HepG2 (cell line): ENCODE results near the gene NKX1-2. TPM values are rescaled to one million over a fixed set of nuclear protein-coding genes. Genes with fewer than 3 reads are reported as not detected.

Experiments
- LCORL ChIP-seq, 2 experiments: fragments of 450-650 bp in 1 of 2; sonication (generic) in 1 of 2; formaldehyde crosslinking in 1 of 2; IDR thresholded peaks; 2 replicates each; pipeline versions ENCODE4 v1.5.0 to v1.6.1; 2017 to 2020; ENCODE audit warnings: antibody characterized with exemption in 1 of 2, missing genetic modification reagents in 1 of 2
- NFRKB ChIP-seq: fragments of 450-650 bp; IDR thresholded peaks from 2 replicates; pipeline ENCODE4 v1.6.1; 2017
- PAWR ChIP-seq: sonication (generic); formaldehyde crosslinking; IDR thresholded peaks from 2 replicates; pipeline ENCODE4 v1.4.0; 2020; ENCODE audit warnings: missing genetic modification reagents, mild to moderate bottlenecking, borderline replicate concordance
- RBM22 ChIP-seq: fragments of 200-400 bp; formaldehyde crosslinking; optimal IDR thresholded peaks from 2 replicates; pipeline ENCODE3; 2017; ENCODE audit warnings: mild to moderate bottlenecking, low read length, moderate library complexity
- TCF7L2 ChIP-seq: IDR thresholded peaks from 2 replicates; pipeline ENCODE4 v1.6.1; 2011; ENCODE audit warnings: mild to moderate bottlenecking, low read depth, low read length, moderate library complexity
- ZNF17 ChIP-seq: sonication (generic); formaldehyde crosslinking; IDR thresholded peaks from 2 replicates; pipeline ENCODE4 v1.5.0; 2020; ENCODE audit warnings: mild to moderate bottlenecking, missing genetic modification reagents
- ZNF180 ChIP-seq: sonication (generic); formaldehyde crosslinking; IDR thresholded peaks from 2 replicates; pipeline ENCODE4 v1.4.0; 2020; ENCODE audit warnings: low read depth, missing genetic modification reagents, borderline replicate concordance
- ZNF263 ChIP-seq: sonication (generic); formaldehyde crosslinking; IDR thresholded peaks from 2 replicates; pipeline ENCODE4 v1.4.0; 2020; ENCODE audit warnings: missing genetic modification reagents
- ZNF30 ChIP-seq: sonication (generic); formaldehyde crosslinking; IDR thresholded peaks from 2 replicates; pipeline ENCODE4 v1.5.0; 2020; ENCODE audit warnings: mild to moderate bottlenecking, missing genetic modification reagents
- polyA plus RNA-seq, 8 experiments: library from polyadenylated mRNA; depleted of rRNA in 3 of 8; stranded (reverse) in 7 of 8; unstranded in 1 of 8; fragments of >200 nt; fragmentation: Illumina TruSeq in 4 of 8; extraction: Trizol in 4 of 8; gene quantifications; 2 replicates each; pipeline versions ENCODE4 v1.2.1 to v1.2.3, GENCODE V29; 2011 to 2016; ENCODE audit warnings: low read depth in 4 of 8, missing spikeins in 1 of 8, mixed read lengths in 1 of 8; ENCODE audit not compliant: insufficient read depth in 1 of 8
- total RNA-seq, 5 experiments: library from RNA; depleted of rRNA; stranded (reverse); fragments of >200 nt; fragmentation: Illumina TruSeq; extraction: Trizol; gene quantifications; 2 replicates each; pipeline ENCODE4 v1.2.3, GENCODE V29; 2016; ENCODE audit warnings: low read depth in 1 of 5
- TF ChIP-seq, protein P1 (sequence below): sonication (generic); formaldehyde crosslinking; IDR thresholded peaks from 2 replicates; pipeline ENCODE4 v1.5.1; 2020; ENCODE audit warnings: mild to moderate bottlenecking, missing genetic modification reagents, moderate library complexity
- TF ChIP-seq, protein P2 (sequence below): sonication (generic); formaldehyde crosslinking; conservative IDR thresholded peaks from 2 replicates; pipeline ENCODE4 v1.4.0; 2020; ENCODE audit warnings: missing genetic modification reagents
- TF ChIP-seq, protein P3 (sequence below): sonication (generic); formaldehyde crosslinking; IDR thresholded peaks from 2 replicates; pipeline ENCODE4 v1.4.0; 2020; ENCODE audit warnings: missing genetic modification reagents, borderline replicate concordance
- TF ChIP-seq, protein P4 (sequence below): sonication (generic); formaldehyde crosslinking; IDR thresholded peaks from 2 replicates; pipeline ENCODE4 v1.5.1; 2020; ENCODE audit warnings: mild to moderate bottlenecking, missing genetic modification reagents, borderline replicate concordance

The NKX1-2 gene
- total and polyA plus RNA-seq, 2 of the 13 experiments (the other 11 are each of a cell fraction or from before 2014, with no cell fraction given) = not detected

DNA sequence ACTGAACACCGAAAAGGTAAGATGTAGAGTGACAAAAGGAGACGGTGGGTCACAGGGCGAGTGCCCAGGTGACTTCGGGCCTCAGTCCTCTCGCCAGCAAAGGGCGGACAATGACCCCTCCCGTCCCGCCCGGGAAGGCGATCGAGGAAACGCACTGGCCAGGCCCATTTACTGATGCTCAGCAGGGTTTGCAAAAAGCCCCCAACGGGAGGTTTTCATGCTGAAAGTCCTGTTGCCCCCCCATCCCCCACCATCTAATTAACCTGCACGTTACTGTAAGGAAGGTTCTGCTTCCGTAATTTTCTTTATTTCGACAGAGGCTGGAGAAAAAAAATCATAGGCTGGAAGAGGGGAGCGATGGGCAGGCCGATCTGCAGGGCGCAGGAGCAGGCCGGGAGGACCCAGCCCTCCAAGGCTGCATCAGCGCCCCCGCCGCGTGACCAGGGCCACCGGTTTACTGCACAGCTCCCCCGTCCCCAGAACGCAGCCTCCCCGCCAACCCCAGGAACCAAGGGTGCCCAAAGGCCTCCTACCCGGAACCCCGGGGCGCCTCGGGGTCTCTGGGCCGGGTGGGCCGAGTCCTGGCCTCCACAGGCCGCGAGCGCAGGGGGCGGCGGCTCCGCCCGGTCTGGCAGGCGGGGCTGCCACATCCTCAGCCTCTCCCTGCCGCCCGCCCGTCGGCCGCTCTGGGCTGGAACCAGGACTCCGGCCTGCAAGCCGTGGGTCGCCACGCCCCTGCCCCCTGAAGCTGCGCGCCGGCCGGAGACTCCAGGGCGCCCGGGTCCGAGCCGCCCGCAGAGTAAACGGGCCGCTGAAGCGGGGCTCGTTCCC is 31.7 kb downstream of the NKX1-2 start (continued):
- TF ChIP-seq, protein P1, sequence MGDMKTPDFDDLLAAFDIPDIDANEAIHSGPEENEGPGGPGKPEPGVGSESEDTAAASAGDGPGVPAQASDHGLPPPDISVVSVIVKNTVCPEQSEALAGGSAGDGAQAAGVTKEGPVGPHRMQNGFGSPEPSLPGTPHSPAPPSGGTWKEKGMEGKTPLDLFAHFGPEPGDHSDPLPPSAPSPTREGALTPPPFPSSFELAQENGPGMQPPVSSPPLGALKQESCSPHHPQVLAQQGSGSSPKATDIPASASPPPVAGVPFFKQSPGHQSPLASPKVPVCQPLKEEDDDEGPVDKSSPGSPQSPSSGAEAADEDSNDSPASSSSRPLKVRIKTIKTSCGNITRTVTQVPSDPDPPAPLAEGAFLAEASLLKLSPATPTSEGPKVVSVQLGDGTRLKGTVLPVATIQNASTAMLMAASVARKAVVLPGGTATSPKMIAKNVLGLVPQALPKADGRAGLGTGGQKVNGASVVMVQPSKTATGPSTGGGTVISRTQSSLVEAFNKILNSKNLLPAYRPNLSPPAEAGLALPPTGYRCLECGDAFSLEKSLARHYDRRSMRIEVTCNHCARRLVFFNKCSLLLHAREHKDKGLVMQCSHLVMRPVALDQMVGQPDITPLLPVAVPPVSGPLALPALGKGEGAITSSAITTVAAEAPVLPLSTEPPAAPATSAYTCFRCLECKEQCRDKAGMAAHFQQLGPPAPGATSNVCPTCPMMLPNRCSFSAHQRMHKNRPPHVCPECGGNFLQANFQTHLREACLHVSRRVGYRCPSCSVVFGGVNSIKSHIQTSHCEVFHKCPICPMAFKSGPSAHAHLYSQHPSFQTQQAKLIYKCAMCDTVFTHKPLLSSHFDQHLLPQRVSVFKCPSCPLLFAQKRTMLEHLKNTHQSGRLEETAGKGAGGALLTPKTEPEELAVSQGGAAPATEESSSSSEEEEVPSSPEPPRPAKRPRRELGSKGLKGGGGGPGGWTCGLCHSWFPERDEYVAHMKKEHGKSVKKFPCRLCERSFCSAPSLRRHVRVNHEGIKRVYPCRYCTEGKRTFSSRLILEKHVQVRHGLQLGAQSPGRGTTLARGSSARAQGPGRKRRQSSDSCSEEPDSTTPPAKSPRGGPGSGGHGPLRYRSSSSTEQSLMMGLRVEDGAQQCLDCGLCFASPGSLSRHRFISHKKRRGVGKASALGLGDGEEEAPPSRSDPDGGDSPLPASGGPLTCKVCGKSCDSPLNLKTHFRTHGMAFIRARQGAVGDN (CRISPR knock-in tag) = no peak
- TF ChIP-seq, protein P2, sequence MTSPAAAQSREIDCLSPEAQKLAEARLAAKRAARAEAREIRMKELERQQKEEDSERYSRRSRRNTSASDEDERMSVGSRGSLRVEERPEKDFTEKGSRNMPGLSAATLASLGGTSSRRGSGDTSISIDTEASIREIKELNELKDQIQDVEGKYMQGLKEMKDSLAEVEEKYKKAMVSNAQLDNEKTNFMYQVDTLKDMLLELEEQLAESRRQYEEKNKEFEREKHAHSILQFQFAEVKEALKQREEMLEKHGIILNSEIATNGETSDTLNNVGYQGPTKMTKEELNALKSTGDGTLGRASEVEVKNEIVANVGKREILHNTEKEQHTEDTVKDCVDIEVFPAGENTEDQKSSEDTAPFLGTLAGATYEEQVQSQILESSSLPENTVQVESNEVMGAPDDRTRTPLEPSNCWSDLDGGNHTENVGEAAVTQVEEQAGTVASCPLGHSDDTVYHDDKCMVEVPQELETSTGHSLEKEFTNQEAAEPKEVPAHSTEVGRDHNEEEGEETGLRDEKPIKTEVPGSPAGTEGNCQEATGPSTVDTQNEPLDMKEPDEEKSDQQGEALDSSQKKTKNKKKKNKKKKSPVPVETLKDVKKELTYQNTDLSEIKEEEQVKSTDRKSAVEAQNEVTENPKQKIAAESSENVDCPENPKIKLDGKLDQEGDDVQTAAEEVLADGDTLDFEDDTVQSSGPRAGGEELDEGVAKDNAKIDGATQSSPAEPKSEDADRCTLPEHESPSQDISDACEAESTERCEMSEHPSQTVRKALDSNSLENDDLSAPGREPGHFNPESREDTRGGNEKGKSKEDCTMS (CRISPR knock-in tag) = no peak
- TF ChIP-seq, protein P3, sequence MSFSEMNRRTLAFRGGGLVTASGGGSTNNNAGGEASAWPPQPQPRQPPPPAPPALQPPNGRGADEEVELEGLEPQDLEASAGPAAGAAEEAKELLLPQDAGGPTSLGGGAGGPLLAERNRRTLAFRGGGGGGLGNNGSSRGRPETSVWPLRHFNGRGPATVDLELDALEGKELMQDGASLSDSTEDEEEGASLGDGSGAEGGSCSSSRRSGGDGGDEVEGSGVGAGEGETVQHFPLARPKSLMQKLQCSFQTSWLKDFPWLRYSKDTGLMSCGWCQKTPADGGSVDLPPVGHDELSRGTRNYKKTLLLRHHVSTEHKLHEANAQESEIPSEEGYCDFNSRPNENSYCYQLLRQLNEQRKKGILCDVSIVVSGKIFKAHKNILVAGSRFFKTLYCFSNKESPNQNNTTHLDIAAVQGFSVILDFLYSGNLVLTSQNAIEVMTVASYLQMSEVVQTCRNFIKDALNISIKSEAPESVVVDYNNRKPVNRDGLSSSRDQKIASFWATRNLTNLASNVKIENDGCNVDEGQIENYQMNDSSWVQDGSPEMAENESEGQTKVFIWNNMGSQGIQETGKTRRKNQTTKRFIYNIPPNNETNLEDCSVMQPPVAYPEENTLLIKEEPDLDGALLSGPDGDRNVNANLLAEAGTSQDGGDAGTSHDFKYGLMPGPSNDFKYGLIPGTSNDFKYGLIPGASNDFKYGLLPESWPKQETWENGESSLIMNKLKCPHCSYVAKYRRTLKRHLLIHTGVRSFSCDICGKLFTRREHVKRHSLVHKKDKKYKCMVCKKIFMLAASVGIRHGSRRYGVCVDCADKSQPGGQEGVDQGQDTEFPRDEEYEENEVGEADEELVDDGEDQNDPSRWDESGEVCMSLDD = no peak
- TF ChIP-seq ZNF17 (no peak), TCF7L2 (no peak), ZNF180 (no peak), NFRKB (no peak), ZNF263 (CRISPR knock-in tag) (no peak), PAWR (CRISPR knock-in tag) (no peak), ZNF30 (CRISPR knock-in tag) (no peak), RBM22 (no peak), LCORL (IDR thresholded peaks at IDR 0.05) (no peak), LCORL (CRISPR knock-in tag; IDR thresholded peaks at IDR 0.05) (no peak)
- TF ChIP-seq, protein P4, sequence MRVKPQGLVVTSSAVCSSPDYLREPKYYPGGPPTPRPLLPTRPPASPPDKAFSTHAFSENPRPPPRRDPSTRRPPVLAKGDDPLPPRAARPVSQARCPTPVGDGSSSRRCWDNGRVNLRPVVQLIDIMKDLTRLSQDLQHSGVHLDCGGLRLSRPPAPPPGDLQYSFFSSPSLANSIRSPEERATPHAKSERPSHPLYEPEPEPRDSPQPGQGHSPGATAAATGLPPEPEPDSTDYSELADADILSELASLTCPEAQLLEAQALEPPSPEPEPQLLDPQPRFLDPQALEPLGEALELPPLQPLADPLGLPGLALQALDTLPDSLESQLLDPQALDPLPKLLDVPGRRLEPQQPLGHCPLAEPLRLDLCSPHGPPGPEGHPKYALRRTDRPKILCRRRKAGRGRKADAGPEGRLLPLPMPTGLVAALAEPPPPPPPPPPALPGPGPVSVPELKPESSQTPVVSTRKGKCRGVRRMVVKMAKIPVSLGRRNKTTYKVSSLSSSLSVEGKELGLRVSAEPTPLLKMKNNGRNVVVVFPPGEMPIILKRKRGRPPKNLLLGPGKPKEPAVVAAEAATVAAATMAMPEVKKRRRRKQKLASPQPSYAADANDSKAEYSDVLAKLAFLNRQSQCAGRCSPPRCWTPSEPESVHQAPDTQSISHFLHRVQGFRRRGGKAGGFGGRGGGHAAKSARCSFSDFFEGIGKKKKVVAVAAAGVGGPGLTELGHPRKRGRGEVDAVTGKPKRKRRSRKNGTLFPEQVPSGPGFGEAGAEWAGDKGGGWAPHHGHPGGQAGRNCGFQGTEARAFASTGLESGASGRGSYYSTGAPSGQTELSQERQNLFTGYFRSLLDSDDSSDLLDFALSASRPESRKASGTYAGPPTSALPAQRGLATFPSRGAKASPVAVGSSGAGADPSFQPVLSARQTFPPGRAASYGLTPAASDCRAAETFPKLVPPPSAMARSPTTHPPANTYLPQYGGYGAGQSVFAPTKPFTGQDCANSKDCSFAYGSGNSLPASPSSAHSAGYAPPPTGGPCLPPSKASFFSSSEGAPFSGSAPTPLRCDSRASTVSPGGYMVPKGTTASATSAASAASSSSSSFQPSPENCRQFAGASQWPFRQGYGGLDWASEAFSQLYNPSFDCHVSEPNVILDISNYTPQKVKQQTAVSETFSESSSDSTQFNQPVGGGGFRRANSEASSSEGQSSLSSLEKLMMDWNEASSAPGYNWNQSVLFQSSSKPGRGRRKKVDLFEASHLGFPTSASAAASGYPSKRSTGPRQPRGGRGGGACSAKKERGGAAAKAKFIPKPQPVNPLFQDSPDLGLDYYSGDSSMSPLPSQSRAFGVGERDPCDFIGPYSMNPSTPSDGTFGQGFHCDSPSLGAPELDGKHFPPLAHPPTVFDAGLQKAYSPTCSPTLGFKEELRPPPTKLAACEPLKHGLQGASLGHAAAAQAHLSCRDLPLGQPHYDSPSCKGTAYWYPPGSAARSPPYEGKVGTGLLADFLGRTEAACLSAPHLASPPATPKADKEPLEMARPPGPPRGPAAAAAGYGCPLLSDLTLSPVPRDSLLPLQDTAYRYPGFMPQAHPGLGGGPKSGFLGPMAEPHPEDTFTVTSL = no peak
